ENCODE results near the gene FKBP4. TPM values are rescaled to one million over a fixed set of nuclear protein-coding genes. Genes with fewer than 3 reads are reported as not detected.

The FKBP4 gene, protein sequence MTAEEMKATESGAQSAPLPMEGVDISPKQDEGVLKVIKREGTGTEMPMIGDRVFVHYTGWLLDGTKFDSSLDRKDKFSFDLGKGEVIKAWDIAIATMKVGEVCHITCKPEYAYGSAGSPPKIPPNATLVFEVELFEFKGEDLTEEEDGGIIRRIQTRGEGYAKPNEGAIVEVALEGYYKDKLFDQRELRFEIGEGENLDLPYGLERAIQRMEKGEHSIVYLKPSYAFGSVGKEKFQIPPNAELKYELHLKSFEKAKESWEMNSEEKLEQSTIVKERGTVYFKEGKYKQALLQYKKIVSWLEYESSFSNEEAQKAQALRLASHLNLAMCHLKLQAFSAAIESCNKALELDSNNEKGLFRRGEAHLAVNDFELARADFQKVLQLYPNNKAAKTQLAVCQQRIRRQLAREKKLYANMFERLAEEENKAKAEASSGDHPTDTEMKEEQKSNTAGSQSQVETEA
- 10 to 100 TPM; 27.7 to 42.4 (median 33.7) TPM for total RNA-seq

DNA sequence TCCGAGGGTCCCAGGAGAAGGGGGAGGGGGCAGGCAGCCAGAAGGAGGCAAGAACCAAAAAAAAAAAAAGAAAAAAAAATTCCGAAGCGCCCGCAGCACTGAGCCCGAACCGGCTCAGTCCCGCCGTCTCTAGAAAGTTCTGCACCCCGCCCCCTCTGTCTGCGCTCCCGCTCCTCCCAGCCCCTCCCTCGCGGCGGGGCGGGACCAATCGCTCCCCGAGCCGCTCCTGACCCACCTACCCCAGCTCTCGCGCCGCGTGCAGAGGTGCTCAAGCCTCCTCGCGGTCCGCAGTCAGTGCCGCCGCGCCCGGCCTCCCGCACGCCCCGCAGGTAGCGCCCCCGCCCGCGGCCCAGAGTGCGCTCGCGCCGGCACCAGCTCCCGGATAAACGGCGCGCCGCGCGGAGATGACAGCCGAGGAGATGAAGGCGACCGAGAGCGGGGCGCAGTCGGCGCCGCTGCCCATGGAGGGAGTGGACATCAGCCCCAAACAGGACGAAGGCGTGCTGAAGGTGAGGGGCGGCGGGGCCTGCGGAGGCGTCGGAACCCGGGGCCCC lies at the start of gene FKBP4:
FKBP4 (plus strand) TSS at position 235 of the 554 bp plus-strand sequence; CDS start at position 405, 170 bp downstream.
- Histone ChIP-seq H3K27me3 (no peaks in the 10 kb centered on the region), H3K27ac (peak within 1 kb of the TSS; percentile 76 to 91 (median 83)), H3K36me3 (peaks cover 0 to 24% (median 0%) of the 10 kb centered on the region in 3 donors), H3K4me3 (peak within 1 kb of the TSS; percentile 69 to 97 (median 82)), H3K4me1 (peaks cover 4 to 18% (median 8%) of the 10 kb centered on the region in 4 donors), H3K9me3 (no peaks in the 10 kb centered on the region)
- TF ChIP-seq, protein P1, sequence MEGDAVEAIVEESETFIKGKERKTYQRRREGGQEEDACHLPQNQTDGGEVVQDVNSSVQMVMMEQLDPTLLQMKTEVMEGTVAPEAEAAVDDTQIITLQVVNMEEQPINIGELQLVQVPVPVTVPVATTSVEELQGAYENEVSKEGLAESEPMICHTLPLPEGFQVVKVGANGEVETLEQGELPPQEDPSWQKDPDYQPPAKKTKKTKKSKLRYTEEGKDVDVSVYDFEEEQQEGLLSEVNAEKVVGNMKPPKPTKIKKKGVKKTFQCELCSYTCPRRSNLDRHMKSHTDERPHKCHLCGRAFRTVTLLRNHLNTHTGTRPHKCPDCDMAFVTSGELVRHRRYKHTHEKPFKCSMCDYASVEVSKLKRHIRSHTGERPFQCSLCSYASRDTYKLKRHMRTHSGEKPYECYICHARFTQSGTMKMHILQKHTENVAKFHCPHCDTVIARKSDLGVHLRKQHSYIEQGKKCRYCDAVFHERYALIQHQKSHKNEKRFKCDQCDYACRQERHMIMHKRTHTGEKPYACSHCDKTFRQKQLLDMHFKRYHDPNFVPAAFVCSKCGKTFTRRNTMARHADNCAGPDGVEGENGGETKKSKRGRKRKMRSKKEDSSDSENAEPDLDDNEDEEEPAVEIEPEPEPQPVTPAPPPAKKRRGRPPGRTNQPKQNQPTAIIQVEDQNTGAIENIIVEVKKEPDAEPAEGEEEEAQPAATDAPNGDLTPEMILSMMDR (IDR thresholded peaks at IDR 0.05) = no peak
- TF ChIP-seq POLR2A (IDR thresholded peaks at IDR 0.05) = peak; percentile 75 to 89
- DNase-seq = peak; percentile 92 to 97 (median 94)

DNA sequence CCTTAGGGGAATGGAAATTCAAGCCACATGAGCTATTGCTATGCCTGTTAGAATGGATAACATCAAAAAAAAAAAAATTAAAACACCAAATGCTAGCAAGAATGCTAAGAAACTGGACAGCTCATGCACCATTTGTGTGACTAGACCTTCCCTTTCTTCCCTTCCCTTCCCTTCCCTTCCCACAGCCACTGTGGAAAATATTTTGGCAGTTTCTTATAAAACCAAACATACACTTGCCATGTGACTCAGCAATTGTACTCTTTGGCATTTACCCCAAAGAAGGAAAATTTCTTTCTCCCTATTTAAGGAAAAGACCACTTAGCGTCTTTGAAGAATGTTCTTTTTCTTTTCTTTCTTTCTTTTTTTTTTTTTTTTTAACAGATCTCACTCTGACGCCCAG lies 49.1 kb upstream of the FKBP4 start:
- no peak for TF ChIP-seq POLR2A (IDR thresholded peaks at IDR 0.05)
- TF ChIP-seq, protein P1 (IDR thresholded peaks at IDR 0.05) = no peak
- Histone ChIP-seq H3K4me1 (no peaks in the 10 kb centered on the region), H3K4me3 (no peak overlapping the region), H3K27ac (no peak overlapping the region), H3K9me3 (no peaks in the 10 kb centered on the region), H3K27me3 (no peaks in the 10 kb centered on the region), H3K36me3 (no peaks in the 10 kb centered on the region)
- no peak for DNase-seq

DNA sequence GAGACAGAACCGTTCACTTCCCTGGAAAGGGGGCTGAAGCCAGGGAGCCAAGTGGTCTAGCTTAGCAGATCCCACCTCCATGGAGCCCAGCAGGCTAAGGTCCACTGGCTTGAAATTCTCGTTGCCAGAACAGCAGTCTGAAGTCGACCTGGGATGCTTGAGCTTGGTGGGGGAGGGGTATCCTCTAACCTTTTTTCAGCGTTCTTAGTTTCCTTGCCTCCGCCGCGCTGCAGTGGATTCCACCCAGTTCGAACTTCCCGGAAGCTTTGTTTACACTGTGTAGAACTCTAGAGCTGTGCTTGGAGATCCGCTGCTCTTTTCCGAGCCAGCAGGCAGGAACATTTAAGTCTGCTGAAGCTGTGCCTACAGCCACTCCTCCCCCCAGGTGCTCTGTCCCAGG lies 45.2 kb upstream of the FKBP4 start:
- TF ChIP-seq POLR2A (IDR thresholded peaks at IDR 0.05) = no peak
- TF ChIP-seq, protein P1 (IDR thresholded peaks at IDR 0.05) = no peak
- DNase-seq = no peak
- Histone ChIP-seq H3K27me3 (no peaks in the 10 kb centered on the region), H3K4me1 (no peaks in the 10 kb centered on the region), H3K9me3 (no peaks in the 10 kb centered on the region), H3K4me3 (no peak overlapping the region), H3K27ac (no peak overlapping the region), H3K36me3 (no peaks in the 10 kb centered on the region)

DNA sequence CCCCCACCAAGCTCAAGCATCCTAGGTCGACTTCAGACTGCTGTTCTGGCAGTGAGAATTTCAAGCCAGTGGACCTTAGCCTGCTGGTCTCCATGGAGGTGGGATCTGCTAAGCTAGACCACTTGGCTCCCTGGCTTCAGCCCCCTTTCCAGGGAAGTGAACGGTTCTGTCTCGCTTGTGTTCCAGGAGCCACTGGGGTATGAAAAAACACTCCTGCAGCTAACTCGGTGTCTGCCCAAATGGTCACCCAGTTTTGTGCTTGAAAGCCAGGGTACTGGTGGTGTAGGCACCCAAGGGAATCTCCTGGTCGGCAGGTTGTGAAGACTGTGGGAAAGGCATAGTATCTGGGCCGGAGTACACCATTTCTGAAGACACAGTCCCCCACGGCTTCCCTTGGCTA lies 44.6 kb upstream of the FKBP4 start:
- H3K4me3 ChIP-seq = no peak overlapping the region
- no peak for TF ChIP-seq POLR2A (IDR thresholded peaks at IDR 0.05)
- TF ChIP-seq, protein P1 (IDR thresholded peaks at IDR 0.05) = no peak
- H3K9me3 ChIP-seq = no peaks in the 10 kb centered on the region
- no peaks in the 10 kb centered on the region for H3K27me3 ChIP-seq
- no peak for DNase-seq
- H3K4me1 ChIP-seq = no peaks in the 10 kb centered on the region
- H3K36me3 ChIP-seq = no peaks in the 10 kb centered on the region
- no peak overlapping the region for H3K27ac ChIP-seq

DNA sequence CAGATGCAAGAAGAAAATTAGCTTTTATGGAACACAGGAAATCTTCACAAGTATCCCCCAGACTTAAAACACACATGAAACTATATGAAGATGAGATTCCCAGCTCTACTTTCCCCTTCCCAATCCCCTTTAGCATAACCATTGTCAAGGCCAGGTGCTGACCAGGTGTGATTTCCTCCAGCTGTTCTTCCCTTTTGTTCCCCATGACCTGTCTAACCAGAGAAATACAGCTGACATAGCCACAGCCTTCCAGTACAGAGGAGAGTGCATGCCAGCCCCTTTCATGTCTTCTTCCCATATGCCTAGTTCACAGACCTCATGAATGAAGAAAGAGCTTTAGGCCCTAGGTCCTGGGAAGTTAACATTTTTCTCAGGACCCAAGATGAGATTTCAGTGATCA lies 43.5 kb upstream of the FKBP4 start:
- no peak for DNase-seq
- Histone ChIP-seq H3K4me3 (no peak overlapping the region), H3K27ac (no peak overlapping the region), H3K36me3 (no peaks in the 10 kb centered on the region), H3K27me3 (no peaks in the 10 kb centered on the region), H3K9me3 (no peaks in the 10 kb centered on the region), H3K4me1 (no peaks in the 10 kb centered on the region)
- no peak for TF ChIP-seq POLR2A (IDR thresholded peaks at IDR 0.05)
- TF ChIP-seq, protein P1 (IDR thresholded peaks at IDR 0.05) = no peak
